HCT116 (cell line): ENCODE results near the gene SIGMAR1. TPM values are rescaled to one million over a fixed set of nuclear protein-coding genes. Genes with fewer than 3 reads are reported as not detected.

ENCODE experiments used
- ATAC-seq: fragments of 200-7000 bp; cut with Tn5 transposase; 2 replicates; pipeline ENCODE4 v1.9.1; 2020; ENCODE audit warnings: mild to moderate bottlenecking, moderate library complexity
- BruUV-seq: library from RNA; stranded (reverse); fragments of 400-500 nt; replicated peaks from 2 replicates; lab custom pipeline; 2021; lab: Mats Ljungman, UMichigan
- CTCF ChIA-PET: fragments of 300-600 bp; sonication (Branson Sonifier 250); formaldehyde crosslinking; loops from one replicate; lab custom pipeline; 2021; ENCODE audit warnings: antibody characterized with exemption; lab: Charles Lee
- POLR2A ChIA-PET: fragments of 300-600, 350-600 bp; sonication (Branson Sonifier 250); formaldehyde crosslinking; loops from one replicate; lab custom pipeline; 2021; ENCODE audit warnings: antibody characterized with exemption; lab: Charles Lee
- RAD21 ChIA-PET, 2 experiments: fragments of 300-600 bp; sonication (Branson Sonifier 250); formaldehyde crosslinking; loops; one replicate each; lab custom pipeline; 2023; ENCODE audit warnings: low total read pairs in 2 of 2; ENCODE audit not compliant: uncharacterized antibody in 2 of 2, unreplicated experiment in 2 of 2, low non-redundant PET in 1 of 2; lab: Charles Lee
- DNase-seq: peaks from one replicate; pipeline ENCODE4 v3.0.0-alpha.2; 2010; ENCODE audit warnings: low read depth, low spot score
- H2AFZ ChIP-seq: fragments of 200-600 bp; shearing (Covaris generic), sonication (generic); 2 replicates; pipeline ENCODE4 v1.6.1; 2017; ENCODE audit warnings: low read depth, mixed run types, mixed read lengths, antibody characterized with exemption, low read length; ENCODE audit not compliant: poor library complexity, severe bottlenecking
- H3K27ac ChIP-seq: 2 replicates; pipeline ENCODE4 v1.5.1; 2012; ENCODE audit warnings: low read depth, low read length
- H3K27me3 ChIP-seq: fragments of 200-600 bp; sonication (generic); 2 replicates; pipeline ENCODE4 v1.6.1; 2016; ENCODE audit warnings: mixed run types, low read length, mixed read lengths; ENCODE audit not compliant: insufficient read depth
- H3K36me3 ChIP-seq, 2 experiments: fragments of 200-500 bp in 1 of 2; fragments of 200-600 bp in 1 of 2; sonication (Bioruptor generic) in 1 of 2; sonication (generic) in 1 of 2; 2 replicates each; pipeline versions ENCODE4 v1.5.1 to v1.6.1; 2014 to 2016; ENCODE audit warnings: low read length in 2 of 2, inconsistent platforms in 1 of 2, mixed read lengths in 1 of 2, mixed run types in 1 of 2; ENCODE audit not compliant: insufficient read depth in 2 of 2, control insufficient read depth in 1 of 2
- H3K4me1 ChIP-seq, 2 experiments: fragments of 200-600 bp in 1 of 2; sonication (generic) in 1 of 2; 2 replicates each; pipeline versions ENCODE4 v1.5.1 to v1.6.1; 2012 to 2017; ENCODE audit warnings: low read length in 2 of 2, inconsistent platforms in 1 of 2, mild to moderate bottlenecking in 1 of 2, mixed read lengths in 1 of 2, mixed run types in 1 of 2, moderate library complexity in 1 of 2; ENCODE audit not compliant: insufficient read depth in 2 of 2, control insufficient read depth in 1 of 2
- H3K4me2 ChIP-seq: fragments of 200-600 bp; sonication (generic); 2 replicates; pipeline ENCODE4 v1.6.1; 2017; ENCODE audit warnings: mixed run types, low read length, mixed read lengths
- H3K4me3 ChIP-seq, 2 experiments: fragments of 200-600 bp in 1 of 2; sonication (generic) in 1 of 2; replicated peaks in 1 of 2; 2 replicates each; pipeline ENCODE4 v1.5.1; 2011 to 2016; ENCODE audit warnings: low read length in 2 of 2, control low read depth in 1 of 2, low read depth in 1 of 2, mild to moderate bottlenecking in 1 of 2, mixed read lengths in 1 of 2, mixed run types in 1 of 2
- H3K79me2 ChIP-seq: fragments of 200-600 bp; sonication (generic); 2 replicates; pipeline ENCODE4 v1.6.1; 2017; ENCODE audit warnings: mild to moderate bottlenecking, mixed run types, low read length, moderate library complexity, mixed read lengths; ENCODE audit not compliant: insufficient read depth
- H3K9ac ChIP-seq: fragments of 200-600 bp; sonication (generic); 2 replicates; pipeline ENCODE4 v1.6.1; 2016; ENCODE audit warnings: low read length, mixed read lengths
- H3K9me2 ChIP-seq: fragments of 200-600 bp; sonication (generic), shearing (Covaris generic); 2 replicates; pipeline ENCODE4 v1.6.1; 2017; ENCODE audit warnings: mixed run types, mild to moderate bottlenecking, moderate library complexity; ENCODE audit not compliant: insufficient read depth
- H3K9me3 ChIP-seq, 2 experiments: fragments of 200-500 bp in 1 of 2; fragments of 200-600 bp in 1 of 2; sonication (Bioruptor generic) in 1 of 2; sonication (generic) in 1 of 2; 2 replicates each; pipeline ENCODE4 v1.6.1; 2014 to 2017; ENCODE audit warnings: low read length in 2 of 2, mixed read lengths in 2 of 2, inconsistent platforms in 1 of 2, low read depth in 1 of 2, mild to moderate bottlenecking in 1 of 2, mixed run types in 1 of 2, moderate library complexity in 1 of 2; ENCODE audit not compliant: control insufficient read depth in 1 of 2, insufficient read depth in 1 of 2
- H4K20me1 ChIP-seq: fragments of 200-600 bp; sonication (generic), shearing (Covaris generic); 2 replicates; pipeline ENCODE4 v1.6.1; 2017; ENCODE audit warnings: mixed run types, mild to moderate bottlenecking, moderate library complexity; ENCODE audit not compliant: insufficient read depth
- ATF3 ChIP-seq: IDR thresholded peaks from 2 replicates; pipeline ENCODE4 v1.6.1; 2012
- CBX3 ChIP-seq: IDR thresholded peaks from 2 replicates; pipeline ENCODE4 v1.6.1; 2012; ENCODE audit warnings: low read depth
- CEBPB ChIP-seq: IDR thresholded peaks from 2 replicates; pipeline ENCODE4 v1.6.1; 2012; ENCODE audit warnings: low read depth
- CTCF ChIP-seq, 3 experiments: fragments of 200-600 bp in 1 of 3; sonication (generic) in 1 of 3; IDR thresholded peaks in 2 of 3; conservative IDR thresholded peaks in 1 of 3; 2 replicates each; pipeline ENCODE4 v1.5.1; 2012 to 2017; ENCODE audit warnings: low read depth in 2 of 3, low read length in 2 of 3, antibody characterized with exemption in 1 of 3, borderline replicate concordance in 1 of 3, control low read depth in 1 of 3, mild to moderate bottlenecking in 1 of 3, mixed read lengths in 1 of 3, mixed run types in 1 of 3, moderate library complexity in 1 of 3; ENCODE audit not compliant: insufficient read depth in 1 of 3
- EGR1 ChIP-seq: IDR thresholded peaks from 2 replicates; pipeline ENCODE4 v1.6.1; 2012; ENCODE audit warnings: low read depth
- SIN3A ChIP-seq: IDR thresholded peaks from 2 replicates; pipeline ENCODE4 v1.6.1; 2012; ENCODE audit warnings: low read depth
- ZNF274 ChIP-seq: fragments of 200-500 bp; sonication (Bioruptor generic); IDR thresholded peaks from 2 replicates; pipeline ENCODE4 v1.6.1; 2014; ENCODE audit warnings: mild to moderate bottlenecking, low read depth, low read length, inconsistent platforms
- intact Hi-C: fragments of 100-400 bp; cut with micrococcal nuclease; formaldehyde crosslinking; loops from 2 replicates; pipeline ENCODE4 v1.10.0; 2022
- total RNA-seq: library from RNA; stranded (reverse); gene quantifications from one replicate; pipeline ENCODE4 v1.2.1, GENCODE V29; 2021; ENCODE audit not compliant: unreplicated experiment
- TF ChIP-seq, protein P1 (sequence below): IDR thresholded peaks from 2 replicates; pipeline ENCODE4 v1.6.1; 2012; ENCODE audit warnings: low read depth

The SIGMAR1 gene
- total RNA-seq, 1 experiment from 2014 or later = 109 TPM

GRCh38 chr9:34662526-34663302 lies 25.1 kb upstream of the SIGMAR1 start, which contains the start of gene CCL27:
CCL27 (minus strand) TSS chr9:34662657; CDS start chr9:34662633, 24 bp downstream.
- intact Hi-C loops = no loop called here
- no peak for TF ChIP-seq SIN3A
- no peak for TF ChIP-seq ATF3
- TF ChIP-seq, protein P1, sequence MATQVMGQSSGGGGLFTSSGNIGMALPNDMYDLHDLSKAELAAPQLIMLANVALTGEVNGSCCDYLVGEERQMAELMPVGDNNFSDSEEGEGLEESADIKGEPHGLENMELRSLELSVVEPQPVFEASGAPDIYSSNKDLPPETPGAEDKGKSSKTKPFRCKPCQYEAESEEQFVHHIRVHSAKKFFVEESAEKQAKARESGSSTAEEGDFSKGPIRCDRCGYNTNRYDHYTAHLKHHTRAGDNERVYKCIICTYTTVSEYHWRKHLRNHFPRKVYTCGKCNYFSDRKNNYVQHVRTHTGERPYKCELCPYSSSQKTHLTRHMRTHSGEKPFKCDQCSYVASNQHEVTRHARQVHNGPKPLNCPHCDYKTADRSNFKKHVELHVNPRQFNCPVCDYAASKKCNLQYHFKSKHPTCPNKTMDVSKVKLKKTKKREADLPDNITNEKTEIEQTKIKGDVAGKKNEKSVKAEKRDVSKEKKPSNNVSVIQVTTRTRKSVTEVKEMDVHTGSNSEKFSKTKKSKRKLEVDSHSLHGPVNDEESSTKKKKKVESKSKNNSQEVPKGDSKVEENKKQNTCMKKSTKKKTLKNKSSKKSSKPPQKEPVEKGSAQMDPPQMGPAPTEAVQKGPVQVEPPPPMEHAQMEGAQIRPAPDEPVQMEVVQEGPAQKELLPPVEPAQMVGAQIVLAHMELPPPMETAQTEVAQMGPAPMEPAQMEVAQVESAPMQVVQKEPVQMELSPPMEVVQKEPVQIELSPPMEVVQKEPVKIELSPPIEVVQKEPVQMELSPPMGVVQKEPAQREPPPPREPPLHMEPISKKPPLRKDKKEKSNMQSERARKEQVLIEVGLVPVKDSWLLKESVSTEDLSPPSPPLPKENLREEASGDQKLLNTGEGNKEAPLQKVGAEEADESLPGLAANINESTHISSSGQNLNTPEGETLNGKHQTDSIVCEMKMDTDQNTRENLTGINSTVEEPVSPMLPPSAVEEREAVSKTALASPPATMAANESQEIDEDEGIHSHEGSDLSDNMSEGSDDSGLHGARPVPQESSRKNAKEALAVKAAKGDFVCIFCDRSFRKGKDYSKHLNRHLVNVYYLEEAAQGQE = no peak
- TF ChIP-seq ZNF274 = no peak
- TF ChIP-seq CTCF (IDR thresholded peaks at IDR 0.05 in 2 of 3, conservative IDR thresholded peaks at IDR 0.05 in 1 of 3; ENCODE audit: borderline replicate concordance in 1 of 3, insufficient read depth in 1 of 3, low read depth in 2 of 3, low read length in 2 of 3) = no peak
- no peak for TF ChIP-seq CEBPB
- TF ChIP-seq EGR1 = no peak
- TF ChIP-seq CBX3 = no peak
- H3K36me3 ChIP-seq = no peaks in the 10 kb centered on the region
- CTCF ChIA-PET = interaction anchor here (1.2 kb wide), 1 partner anchor 40 kb away, joined by 3 read pairs; no protein-coding TSS in a partner anchor
- H3K9me2 ChIP-seq = no peaks in the 10 kb centered on the region
- H3K4me1 ChIP-seq = peaks cover 12 to 38% of the 10 kb centered on the region in 2 experiments
- RAD21 ChIA-PET = no interaction called here
- H2AFZ ChIP-seq = no peak within 1 kb of the TSS
- no peaks in the 10 kb centered on the region for H3K9me3 ChIP-seq
- no peak within 1 kb of the TSS for H3K9ac ChIP-seq
- H3K4me3 ChIP-seq = no peak within 1 kb of the TSS
- ATAC-seq = no peak
- H3K27me3 ChIP-seq = no peaks in the 10 kb centered on the region
- DNase-seq = no peak
- no peaks in the 10 kb centered on the region for H4K20me1 ChIP-seq
- H3K27ac ChIP-seq = no peak within 1 kb of the TSS
- POLR2A ChIA-PET = no interaction called here
- BruUV-seq = no TSS peak
- H3K4me2 ChIP-seq = no peak within 1 kb of the TSS
- peaks cover 8% of the 10 kb centered on the region; the same call in 1 of the 2 replicates for H3K79me2 ChIP-seq
